ENCODE data around the gene EFNB1. TPM values are rescaled to one million over a fixed set of nuclear protein-coding genes. Genes with fewer than 3 reads are reported as not detected.

EFNB1 gene
- total and polyA plus RNA-seq, 9 of the 15 experiments (the other 6 are each of a cell fraction or from before 2014, with no cell fraction given) = 0.01 to 2.1 (median 0.99) TPM; not detected in 1

DNA sequence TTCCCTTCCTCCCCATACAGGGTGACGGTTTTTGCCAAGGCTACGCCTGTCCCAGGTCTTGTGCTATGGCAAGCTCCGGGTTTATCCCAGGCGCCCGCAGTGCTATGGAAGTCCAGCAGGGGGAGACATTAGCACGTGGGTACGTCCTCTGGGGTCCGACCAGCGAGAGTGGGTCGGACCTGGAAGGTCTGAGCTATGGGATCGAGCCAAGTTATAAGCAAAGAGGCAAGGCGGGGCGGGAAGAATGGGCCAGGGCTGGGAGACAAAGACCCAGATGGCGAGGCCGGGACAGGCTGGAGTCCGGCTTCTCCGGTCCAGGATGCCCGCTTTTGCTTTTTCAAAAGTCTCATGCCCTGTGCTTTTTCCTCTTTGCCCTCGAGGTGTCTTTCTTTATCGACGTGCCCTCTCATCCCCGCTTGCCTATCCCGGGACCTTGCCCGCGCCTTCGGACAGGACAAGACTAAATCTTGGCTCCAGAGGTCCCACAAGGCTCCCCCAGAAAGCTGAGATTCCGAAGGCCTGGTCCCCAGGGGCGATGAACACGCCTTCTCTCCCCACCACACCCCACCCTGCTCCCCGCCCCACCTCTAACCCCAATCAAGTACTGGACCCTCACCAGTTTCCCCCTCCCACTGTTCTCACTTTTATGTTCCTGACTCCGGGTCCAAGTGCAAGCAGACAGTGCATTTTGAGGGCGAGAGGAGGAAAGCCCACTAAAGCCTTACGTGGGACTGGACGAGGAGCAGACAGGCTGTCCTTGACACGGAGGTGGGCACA is 785 bp upstream of the EFNB1 start (continued):
- TF ChIP-seq, protein P1, sequence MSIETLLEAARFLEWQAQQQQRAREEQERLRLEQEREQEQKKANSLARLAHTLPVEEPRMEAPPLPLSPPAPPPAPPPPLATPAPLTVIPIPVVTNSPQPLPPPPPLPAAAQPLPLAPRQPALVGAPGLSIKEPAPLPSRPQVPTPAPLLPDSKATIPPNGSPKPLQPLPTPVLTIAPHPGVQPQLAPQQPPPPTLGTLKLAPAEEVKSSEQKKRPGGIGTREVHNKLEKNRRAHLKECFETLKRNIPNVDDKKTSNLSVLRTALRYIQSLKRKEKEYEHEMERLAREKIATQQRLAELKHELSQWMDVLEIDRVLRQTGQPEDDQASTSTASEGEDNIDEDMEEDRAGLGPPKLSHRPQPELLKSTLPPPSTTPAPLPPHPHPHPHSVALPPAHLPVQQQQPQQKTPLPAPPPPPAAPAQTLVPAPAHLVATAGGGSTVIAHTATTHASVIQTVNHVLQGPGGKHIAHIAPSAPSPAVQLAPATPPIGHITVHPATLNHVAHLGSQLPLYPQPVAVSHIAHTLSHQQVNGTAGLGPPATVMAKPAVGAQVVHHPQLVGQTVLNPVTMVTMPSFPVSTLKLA (conservative IDR thresholded peaks at IDR 0.05) = 0 out of 4 replicates have a peak, but pooled peaks of 1 of the 2 experiments have one; percentile 16
- TF ChIP-seq DEAF1 (CRISPR knock-in tag; IDR thresholded peaks at IDR 0.05) (peak; percentile 80), CC2D1A (IDR thresholded peaks at IDR 0.05) (peak; percentile 73), ZNF23 (CRISPR knock-in tag; IDR thresholded peaks at IDR 0.05) (no peak), RAD21 (CRISPR knock-in tag; conservative IDR thresholded peaks at IDR 0.05 in 1 of 2, IDR thresholded peaks at IDR 0.05 in 1 of 2) (peak; percentile 76 to 83), NR1H2 (CRISPR knock-in tag; IDR thresholded peaks at IDR 0.05) (no peak), STAG1 (CRISPR knock-in tag; IDR thresholded peaks at IDR 0.05; ENCODE audit: borderline replicate concordance) (peak; percentile 85; the same call in 1 of the 2 replicates), ARID2 (IDR thresholded peaks at IDR 0.05) (peak; percentile 54; the same call in 1 of the 2 replicates)
- TF ChIP-seq, protein P2, sequence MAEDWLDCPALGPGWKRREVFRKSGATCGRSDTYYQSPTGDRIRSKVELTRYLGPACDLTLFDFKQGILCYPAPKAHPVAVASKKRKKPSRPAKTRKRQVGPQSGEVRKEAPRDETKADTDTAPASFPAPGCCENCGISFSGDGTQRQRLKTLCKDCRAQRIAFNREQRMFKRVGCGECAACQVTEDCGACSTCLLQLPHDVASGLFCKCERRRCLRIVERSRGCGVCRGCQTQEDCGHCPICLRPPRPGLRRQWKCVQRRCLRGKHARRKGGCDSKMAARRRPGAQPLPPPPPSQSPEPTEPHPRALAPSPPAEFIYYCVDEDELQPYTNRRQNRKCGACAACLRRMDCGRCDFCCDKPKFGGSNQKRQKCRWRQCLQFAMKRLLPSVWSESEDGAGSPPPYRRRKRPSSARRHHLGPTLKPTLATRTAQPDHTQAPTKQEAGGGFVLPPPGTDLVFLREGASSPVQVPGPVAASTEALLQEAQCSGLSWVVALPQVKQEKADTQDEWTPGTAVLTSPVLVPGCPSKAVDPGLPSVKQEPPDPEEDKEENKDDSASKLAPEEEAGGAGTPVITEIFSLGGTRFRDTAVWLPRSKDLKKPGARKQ (CRISPR knock-in tag; IDR thresholded peaks at IDR 0.05) = no peak

All from K562 (cell line).